Naive thymus-derived CD4-positive, alpha-beta T cell (primary cell): ENCODE results near the gene POFUT1. TPM values are rescaled to one million over a fixed set of nuclear protein-coding genes. Genes with fewer than 3 reads are reported as not detected.
"Not testable (repeated sequence)": the region's sequence is repeated elsewhere in the genome, so short reads cannot be mapped to it uniquely, and the experiment has no call there.

Source experiments
- ATAC-seq: fragments of 150-1000 bp; cut with Tn5 transposase; 2 replicates; pipeline ENCODE4 v1.10.0; 2021; ENCODE audit warnings: mild to moderate bottlenecking, moderate library complexity
- CTCF ChIA-PET: fragments of 350-600 bp; sonication (Branson Sonifier 250); formaldehyde crosslinking; loops from one replicate; lab custom pipeline; 2021; ENCODE audit warnings: antibody characterized with exemption; lab: Charles Lee
- POLR2A ChIA-PET: fragments of 350-600 bp; sonication (Branson Sonifier 250); formaldehyde crosslinking; loops from one replicate; lab custom pipeline; 2021; ENCODE audit warnings: antibody characterized with exemption, inconsistent platforms; lab: Charles Lee
- DNase-seq, 9 donors: peaks; one replicate each; pipeline versions ENCODE4 v3.0.0 to v3.0.0-alpha.2; 2020 to 2022; ENCODE audit warnings: mixed read lengths in 1 of 9
- H3K27ac ChIP-seq: one replicate; pipeline ENCODE4 v1.7.0; 2013; ENCODE audit warnings: mild to moderate bottlenecking, low read depth, low read length, moderate library complexity
- H3K27me3 ChIP-seq, 2 donors: one replicate each; pipeline ENCODE4 v1.7.0; 2013; ENCODE audit warnings: low read length in 2 of 2, mild to moderate bottlenecking in 2 of 2, moderate library complexity in 2 of 2; ENCODE audit not compliant: control insufficient read depth in 2 of 2, insufficient read depth in 2 of 2
- H3K36me3 ChIP-seq, 3 experiments: 1 replicate in 2 of 3; 2 replicates in 1 of 3; pipeline ENCODE4 v1.7.0; 2013; ENCODE audit warnings: low read length in 3 of 3, mild to moderate bottlenecking in 3 of 3, moderate library complexity in 1 of 3; ENCODE audit not compliant: insufficient read depth in 3 of 3, control insufficient read depth in 2 of 3
- H3K4me1 ChIP-seq, 2 donors: one replicate each; pipeline ENCODE4 v1.7.0; 2013; ENCODE audit warnings: low read length in 2 of 2, mild to moderate bottlenecking in 2 of 2, moderate library complexity in 1 of 2; ENCODE audit not compliant: control insufficient read depth in 2 of 2, insufficient read depth in 2 of 2
- H3K4me3 ChIP-seq: 2 replicates; pipeline ENCODE4 v1.7.0; 2013; ENCODE audit warnings: mild to moderate bottlenecking, low read length
- H3K9me3 ChIP-seq, 3 experiments: 1 replicate in 2 of 3; 2 replicates in 1 of 3; pipeline ENCODE4 v1.7.0; 2013; ENCODE audit warnings: low read length in 3 of 3; ENCODE audit not compliant: control insufficient read depth in 2 of 3
- H3K27ac Mint-ChIP-seq, 9 donors: one replicate each; pipeline ENCODE4 v1.8.0; 2020 to 2022; ENCODE audit warnings: mixed read lengths in 9 of 9, mild to moderate bottlenecking in 8 of 9, moderate library complexity in 5 of 9, inconsistent platforms in 2 of 9
- H3K27me3 Mint-ChIP-seq, 5 donors: one replicate each; pipeline ENCODE4 v1.8.0; 2021 to 2022; ENCODE audit warnings: mixed read lengths in 5 of 5, mild to moderate bottlenecking in 1 of 5
- H3K36me3 Mint-ChIP-seq, 5 donors: one replicate each; pipeline ENCODE4 v1.8.0; 2020 to 2022; ENCODE audit warnings: mixed read lengths in 5 of 5, mild to moderate bottlenecking in 3 of 5, inconsistent platforms in 1 of 5
- H3K4me1 Mint-ChIP-seq, 7 donors: one replicate each; pipeline ENCODE4 v1.8.0; 2020 to 2022; ENCODE audit warnings: mixed read lengths in 7 of 7, mild to moderate bottlenecking in 3 of 7, inconsistent platforms in 1 of 7
- H3K4me3 Mint-ChIP-seq, 10 donors: one replicate each; pipeline ENCODE4 v1.8.0; 2020 to 2022; ENCODE audit warnings: mild to moderate bottlenecking in 10 of 10, mixed read lengths in 10 of 10, moderate library complexity in 6 of 10, inconsistent platforms in 2 of 10
- H3K9me3 Mint-ChIP-seq, 11 donors: one replicate each; pipeline ENCODE4 v1.8.0; 2020 to 2022; ENCODE audit warnings: mixed read lengths in 11 of 11, mild to moderate bottlenecking in 4 of 11, inconsistent platforms in 1 of 11, moderate library complexity in 1 of 11
- intact Hi-C, 2 donors: fragments of 100-400 bp; cut with micrococcal nuclease; formaldehyde crosslinking; loops; one replicate each; pipeline ENCODE4 v1.15.1; 2023
- polyA plus RNA-seq, 2 donors: library from polyadenylated mRNA; unstranded; fragments of 300-500 nt; fragmentation: Illumina TruSeq; gene quantifications; one replicate each; pipeline ENCODE4 v1.2.3, GENCODE V29; 2021
- total RNA-seq, 6 experiments: library from RNA in 5 of 6; stranded (reverse) in 5 of 6; gene quantifications; 1 replicate in 5 of 6; 2 replicates in 1 of 6; pipeline ENCODE4 v1.2.3 and lab custom pipeline; 2021 to 2026

Gene POFUT1
- total and polyA plus RNA-seq, 7 experiments from 2014 or later: 12.5 to 32.2 (median 18.0) TPM

DNA sequence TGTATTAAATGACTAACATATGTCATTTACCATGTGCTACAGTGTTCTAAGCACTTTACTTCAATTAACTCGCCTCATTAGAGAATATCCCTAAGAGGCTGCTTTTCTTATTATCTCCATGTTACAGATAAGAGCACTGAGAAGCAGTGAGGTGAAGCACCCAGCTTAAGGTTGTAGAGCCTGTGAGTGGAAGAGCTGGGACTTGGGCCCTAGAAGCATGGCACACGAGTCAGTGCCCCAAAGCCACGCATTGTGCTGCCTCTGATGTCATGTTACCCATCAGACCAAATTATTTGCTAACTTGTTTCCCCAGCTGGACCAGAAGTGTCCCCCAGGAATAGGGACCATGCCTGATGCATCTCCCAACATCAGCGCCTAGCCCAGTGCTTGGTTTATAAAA lies 34.1 kb downstream of the POFUT1 start:
- Histone ChIP-seq H3K27ac (no peak overlapping the region), H3K4me1 (no peaks in the 10 kb centered on the region), H3K27me3 (no peaks in the 10 kb centered on the region), H3K9me3 (no peaks in the 10 kb centered on the region), H3K36me3 (peaks cover 0 to 2% (median 0%) of the 10 kb centered on the region in 3 experiments), H3K4me3 (no peak overlapping the region)
- Mint-ChIP-seq H3K9me3 (no peaks in the 10 kb centered on the region), H3K36me3 (peaks cover 0 to 7% (median 4%) of the 10 kb centered on the region in 5 donors), H3K27me3 (no peaks in the 10 kb centered on the region), H3K4me1 (peaks cover 0 to 2% (median 0%) of the 10 kb centered on the region in 7 donors), H3K4me3 (no peak overlapping the region), H3K27ac (peak overlapping the region in 1 of 9 donors; percentile 6)
- intact Hi-C loops: loop anchor here in 1 of 2 donors (2.0 kb wide), 1 partner anchor 411 kb away; no protein-coding TSS in a partner anchor
- ATAC-seq (no peak), DNase-seq (no peak)
- ChIA-PET CTCF (no interaction called here), POLR2A (no interaction called here)

DNA sequence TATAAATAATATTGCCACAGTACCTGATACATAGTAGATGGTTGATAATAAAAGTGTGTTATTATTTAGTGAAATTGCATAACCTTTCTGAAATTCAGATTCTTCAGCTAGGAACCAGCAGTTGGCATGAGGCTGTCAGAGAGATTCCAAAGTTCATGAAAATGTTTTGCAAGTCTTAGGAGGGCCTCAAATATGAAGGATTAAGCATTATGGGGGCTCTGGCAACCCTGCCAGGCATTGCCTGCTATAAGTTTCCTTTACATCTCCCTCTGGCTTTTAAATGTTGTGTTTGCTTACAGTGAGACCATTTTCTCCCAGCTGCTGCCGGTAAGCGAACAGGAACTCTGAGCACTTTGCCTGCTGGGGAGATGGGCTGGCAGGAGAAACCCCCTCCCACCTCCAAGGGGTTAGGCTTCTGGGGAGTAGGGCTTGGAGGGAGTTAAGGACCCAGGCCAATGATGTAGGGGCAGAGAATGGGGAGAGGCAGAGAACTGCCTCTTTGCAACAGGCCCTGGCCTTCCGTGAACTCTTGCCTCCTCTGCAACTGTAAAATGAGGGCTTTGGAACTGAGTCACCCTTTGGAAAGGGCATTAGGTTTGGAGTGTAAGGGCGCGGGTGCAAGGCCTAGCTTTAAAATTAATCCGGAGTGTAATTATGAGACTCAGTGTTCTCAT lies 36.6 kb downstream of the POFUT1 start:
- Mint-ChIP-seq H3K9me3 (no peaks in the 10 kb centered on the region), H3K36me3 (no peaks in the 10 kb centered on the region), H3K4me3 (no peak overlapping the region), H3K27ac (peak overlapping the region in 1 of 9 donors; percentile 62), H3K27me3 (no peaks in the 10 kb centered on the region), H3K4me1 (peaks cover 0 to 6% (median 4%) of the 10 kb centered on the region in 7 donors)
- Histone ChIP-seq H3K36me3 (no peaks in the 10 kb centered on the region), H3K27ac (no peak overlapping the region), H3K27me3 (no peaks in the 10 kb centered on the region), H3K4me3 (no peak overlapping the region), H3K4me1 (no peaks in the 10 kb centered on the region), H3K9me3 (no peaks in the 10 kb centered on the region)
- ATAC-seq (no peak), DNase-seq (no peak)
- ChIA-PET CTCF (interaction anchor here (0.8 to 1.0 kb wide), 2 partner anchors 12 to 34 kb away, joined by 3 read pairs; no protein-coding TSS in a partner anchor), POLR2A (no interaction called here)
- intact Hi-C loops: no loop called here

DNA sequence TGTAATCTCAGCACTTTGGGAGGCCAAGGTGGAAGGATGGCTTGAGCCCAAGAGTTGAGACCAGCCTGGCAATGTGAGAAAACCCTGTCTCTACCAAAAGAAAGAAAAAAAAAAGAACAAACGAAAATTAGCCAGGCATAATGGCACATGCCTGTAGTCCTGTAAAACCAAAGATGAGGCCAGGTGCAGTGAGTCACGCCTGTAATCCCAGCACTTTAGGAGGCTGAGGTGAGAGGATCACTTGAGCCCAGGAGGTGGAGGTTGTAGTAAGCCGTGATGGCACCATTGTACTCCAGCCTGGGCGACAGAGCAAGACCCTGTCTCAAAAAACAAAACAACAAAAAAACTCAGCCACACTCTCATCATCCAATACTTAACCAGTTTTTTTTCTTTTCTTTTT lies 37.3 kb downstream of the POFUT1 start:
- DNase-seq (no peak), ATAC-seq (no peak)
- intact Hi-C loops: no loop called here
- H3K4me3 Mint-ChIP-seq: no peak overlapping the region
- H3K27ac ChIP-seq: no peak overlapping the region
- H3K9me3 ChIP-seq: no peaks in the 10 kb centered on the region
- no peaks in the 10 kb centered on the region for H3K36me3 ChIP-seq
- no peaks in the 10 kb centered on the region for H3K9me3 Mint-ChIP-seq
- H3K4me1 ChIP-seq: no peaks in the 10 kb centered on the region
- no peak overlapping the region for H3K4me3 ChIP-seq
- H3K4me1 Mint-ChIP-seq: peaks cover 0 to 12% (median 9%) of the 10 kb centered on the region in 7 donors
- H3K36me3 Mint-ChIP-seq: no peaks in the 10 kb centered on the region
- peak overlapping the region in 1 of 9 donors; percentile 55 for H3K27ac Mint-ChIP-seq
- ChIA-PET CTCF (interaction anchor here (0.8 kb wide), 1 partner anchor 13 kb away, joined by 3 read pairs; no protein-coding TSS in a partner anchor), POLR2A (no interaction called here)
- H3K27me3 ChIP-seq: no peaks in the 10 kb centered on the region
- H3K27me3 Mint-ChIP-seq: no peaks in the 10 kb centered on the region

DNA sequence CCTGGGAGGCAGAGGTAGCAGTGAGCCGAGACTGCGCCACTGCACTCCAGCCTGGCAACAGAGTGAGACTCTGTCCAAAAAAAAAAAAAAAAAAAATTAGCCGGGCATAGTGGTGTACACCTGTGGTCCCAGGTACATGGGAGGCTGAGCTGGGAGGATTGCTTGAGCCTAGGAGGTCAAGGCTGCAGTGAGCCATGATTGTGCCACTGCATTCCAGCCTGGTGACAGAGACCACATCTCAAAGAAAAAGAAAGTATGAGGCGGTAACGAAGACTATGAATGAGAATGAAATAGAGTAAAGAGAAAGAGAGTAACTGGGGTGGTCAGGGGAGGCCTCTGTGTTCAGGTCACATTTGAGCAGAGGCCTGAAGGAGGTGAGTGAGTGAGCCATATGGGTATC lies 38.5 kb downstream of the POFUT1 start:
- Mint-ChIP-seq H3K4me1 (peaks cover 0 to 14% (median 10%) of the 10 kb centered on the region in 7 donors), H3K27ac (peak overlapping the region in 5 of 9 donors; percentile 10 to 69 (median 54))
- POLR2A ChIA-PET, ATAC-seq, H3K9me3 ChIP-seq, H3K4me3 Mint-ChIP-seq, H3K4me3 ChIP-seq, H3K27ac ChIP-seq, DNase-seq, CTCF ChIA-PET, H3K27me3 Mint-ChIP-seq, H3K27me3 ChIP-seq, intact Hi-C loops, H3K36me3 ChIP-seq, H3K9me3 Mint-ChIP-seq, H3K4me1 ChIP-seq, H3K36me3 Mint-ChIP-seq: not testable (repeated sequence)

DNA sequence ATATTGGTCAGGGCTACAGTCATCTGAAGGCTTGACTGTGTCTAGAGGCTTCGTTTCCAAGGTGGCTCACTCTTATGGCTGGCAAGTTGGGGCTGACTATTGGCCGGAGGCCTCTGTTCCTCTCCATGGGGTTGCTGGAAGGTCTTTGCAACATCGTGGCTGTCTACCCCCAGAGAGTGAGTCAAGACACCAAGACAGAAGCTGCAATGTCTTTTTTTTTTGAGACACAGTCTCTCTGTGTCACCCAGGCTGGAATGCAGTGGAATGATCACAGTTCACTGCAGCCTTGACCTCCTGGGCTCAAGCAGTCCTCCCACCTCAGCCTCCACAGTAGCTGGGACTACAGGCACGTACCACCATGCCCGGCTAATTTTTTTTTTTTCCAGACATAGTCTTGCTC lies 40.4 kb downstream of the POFUT1 start:
- CTCF ChIA-PET: no interaction called here
- POLR2A ChIA-PET: interaction anchor here (0.7 kb wide), 1 partner anchor 105 kb away, joined by 3 read pairs; no protein-coding TSS in a partner anchor
- intact Hi-C loops: loop anchor here in 1 of 2 donors (2.0 kb wide), 2 partner anchors 15 to 41 kb away; partner anchors contain the start of genes PLAGL2 and POFUT1
- no peak overlapping the region for H3K4me3 ChIP-seq
- no peaks in the 10 kb centered on the region for H3K27me3 Mint-ChIP-seq
- H3K27ac Mint-ChIP-seq: peak overlapping the region in 2 of 9 donors; percentile 14 to 51
- ATAC-seq (no peak), DNase-seq (no peak)
- H3K27ac ChIP-seq: no peak overlapping the region
- H3K4me1 ChIP-seq: no peaks in the 10 kb centered on the region
- H3K36me3 Mint-ChIP-seq: peaks cover 0 to 5% (median 0%) of the 10 kb centered on the region in 5 donors
- no peaks in the 10 kb centered on the region for H3K36me3 ChIP-seq
- H3K4me3 Mint-ChIP-seq: no peak overlapping the region
- peaks cover 0 to 2% (median 0%) of the 10 kb centered on the region in 11 donors for H3K9me3 Mint-ChIP-seq
- no peaks in the 10 kb centered on the region for H3K9me3 ChIP-seq
- peaks cover 2 to 31% (median 25%) of the 10 kb centered on the region in 7 donors for H3K4me1 Mint-ChIP-seq
- H3K27me3 ChIP-seq: no peaks in the 10 kb centered on the region

DNA sequence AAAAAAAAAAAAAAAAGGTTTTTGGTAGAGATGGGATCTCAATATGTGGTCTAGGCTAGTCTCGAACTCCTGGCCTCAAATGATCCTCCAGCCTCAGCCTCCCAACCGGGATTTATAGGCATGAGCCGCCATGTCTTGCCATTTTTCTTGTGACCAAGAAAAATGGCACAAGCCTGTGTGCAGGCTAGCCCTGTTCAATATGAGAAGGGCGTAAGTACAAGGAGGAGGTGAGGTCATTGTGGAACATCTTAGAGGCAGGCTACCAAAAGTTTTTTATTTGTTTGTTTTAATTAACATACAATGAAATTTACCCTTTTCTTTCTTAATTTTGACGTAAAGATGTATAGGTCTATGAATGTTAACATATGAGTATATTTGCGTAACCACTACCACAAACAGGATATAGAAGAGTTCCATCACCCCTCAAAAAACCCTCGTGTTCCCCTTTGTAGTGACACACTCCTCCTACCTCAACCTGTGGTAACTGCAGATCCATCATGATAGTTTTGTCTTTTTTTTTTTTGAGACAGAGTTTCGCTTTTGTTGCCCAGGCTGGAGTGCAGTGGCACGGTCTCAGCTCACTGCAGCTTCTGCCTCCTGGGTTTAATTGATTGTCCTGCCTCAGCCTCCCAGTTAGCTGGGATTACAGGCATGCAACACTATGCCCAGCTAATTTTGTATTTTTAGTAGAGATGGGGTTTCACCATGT lies 41.5 kb downstream of the POFUT1 start:
- ChIA-PET POLR2A (no interaction called here), CTCF (interaction anchor here (0.9 kb wide), 1 partner anchor 10 kb away, joined by 3 read pairs; no protein-coding TSS in a partner anchor)
- peaks cover 0 to 5% (median 0%) of the 10 kb centered on the region in 5 donors for H3K36me3 Mint-ChIP-seq
- no peaks in the 10 kb centered on the region for H3K4me1 ChIP-seq
- H3K4me1 Mint-ChIP-seq: peaks cover 2 to 35% (median 28%) of the 10 kb centered on the region in 7 donors
- no peaks in the 10 kb centered on the region for H3K9me3 ChIP-seq
- peak in 8 of 9 donors; percentile 43 to 87 (median 78) for DNase-seq
- H3K27me3 Mint-ChIP-seq: no peaks in the 10 kb centered on the region
- H3K27ac ChIP-seq: peak overlapping the region; percentile 38
- peaks cover 0 to 7% (median 0%) of the 10 kb centered on the region in 11 donors for H3K9me3 Mint-ChIP-seq
- H3K4me3 ChIP-seq: no peak overlapping the region
- peak overlapping the region; percentile 39 to 92 (median 84) for H3K27ac Mint-ChIP-seq
- ATAC-seq: peak; percentile 98
- no peaks in the 10 kb centered on the region for H3K27me3 ChIP-seq
- intact Hi-C loops: loop anchor here (1.0 to 2.0 kb wide), 3 partner anchors 16 to 42 kb away; partner anchors contain the start of genes KIF3B (in 2 of the 2), PLAGL2 (in 1 of the 2) and POFUT1 (in 1 of the 2)
- no peaks in the 10 kb centered on the region for H3K36me3 ChIP-seq
- peak overlapping the region in 9 of 10 donors; percentile 18 to 68 (median 33) for H3K4me3 Mint-ChIP-seq
